HCT116 (cell line): ENCODE data around the gene APOB. TPM values are rescaled to one million over a fixed set of nuclear protein-coding genes. Genes with fewer than 3 reads are reported as not detected.

ENCODE experiments used
- ATAC-seq: fragments of 200-7000 bp; cut with Tn5 transposase; 2 replicates; pipeline ENCODE4 v1.9.1; 2020; ENCODE audit warnings: mild to moderate bottlenecking, moderate library complexity
- BruUV-seq: library from RNA; stranded (reverse); fragments of 400-500 nt; replicated peaks from 2 replicates; lab custom pipeline; 2021; lab: Mats Ljungman, UMichigan
- CTCF ChIA-PET: fragments of 300-600 bp; sonication (Branson Sonifier 250); formaldehyde crosslinking; loops from one replicate; lab custom pipeline; 2021; ENCODE audit warnings: antibody characterized with exemption; lab: Charles Lee
- POLR2A ChIA-PET: fragments of 300-600, 350-600 bp; sonication (Branson Sonifier 250); formaldehyde crosslinking; loops from one replicate; lab custom pipeline; 2021; ENCODE audit warnings: antibody characterized with exemption; lab: Charles Lee
- RAD21 ChIA-PET, 2 experiments: fragments of 300-600 bp; sonication (Branson Sonifier 250); formaldehyde crosslinking; loops; one replicate each; lab custom pipeline; 2023; ENCODE audit warnings: low total read pairs in 2 of 2; ENCODE audit not compliant: uncharacterized antibody in 2 of 2, unreplicated experiment in 2 of 2, low non-redundant PET in 1 of 2; lab: Charles Lee
- DNase-seq: peaks from one replicate; pipeline ENCODE4 v3.0.0-alpha.2; 2010; ENCODE audit warnings: low read depth, low spot score
- H2AFZ ChIP-seq: fragments of 200-600 bp; shearing (Covaris generic), sonication (generic); 2 replicates; pipeline ENCODE4 v1.6.1; 2017; ENCODE audit warnings: low read depth, mixed run types, mixed read lengths, antibody characterized with exemption, low read length; ENCODE audit not compliant: poor library complexity, severe bottlenecking
- H3K27ac ChIP-seq: 2 replicates; pipeline ENCODE4 v1.5.1; 2012; ENCODE audit warnings: low read depth, low read length
- H3K27me3 ChIP-seq: fragments of 200-600 bp; sonication (generic); 2 replicates; pipeline ENCODE4 v1.6.1; 2016; ENCODE audit warnings: mixed run types, low read length, mixed read lengths; ENCODE audit not compliant: insufficient read depth
- H3K36me3 ChIP-seq, 2 experiments: fragments of 200-500 bp in 1 of 2; fragments of 200-600 bp in 1 of 2; sonication (Bioruptor generic) in 1 of 2; sonication (generic) in 1 of 2; 2 replicates each; pipeline versions ENCODE4 v1.5.1 to v1.6.1; 2014 to 2016; ENCODE audit warnings: low read length in 2 of 2, inconsistent platforms in 1 of 2, mixed read lengths in 1 of 2, mixed run types in 1 of 2; ENCODE audit not compliant: insufficient read depth in 2 of 2, control insufficient read depth in 1 of 2
- H3K4me1 ChIP-seq, 2 experiments: fragments of 200-600 bp in 1 of 2; sonication (generic) in 1 of 2; 2 replicates each; pipeline versions ENCODE4 v1.5.1 to v1.6.1; 2012 to 2017; ENCODE audit warnings: low read length in 2 of 2, inconsistent platforms in 1 of 2, mild to moderate bottlenecking in 1 of 2, mixed read lengths in 1 of 2, mixed run types in 1 of 2, moderate library complexity in 1 of 2; ENCODE audit not compliant: insufficient read depth in 2 of 2, control insufficient read depth in 1 of 2
- H3K4me2 ChIP-seq: fragments of 200-600 bp; sonication (generic); 2 replicates; pipeline ENCODE4 v1.6.1; 2017; ENCODE audit warnings: mixed run types, low read length, mixed read lengths
- H3K4me3 ChIP-seq, 2 experiments: fragments of 200-600 bp in 1 of 2; sonication (generic) in 1 of 2; replicated peaks in 1 of 2; 2 replicates each; pipeline ENCODE4 v1.5.1; 2011 to 2016; ENCODE audit warnings: low read length in 2 of 2, control low read depth in 1 of 2, low read depth in 1 of 2, mild to moderate bottlenecking in 1 of 2, mixed read lengths in 1 of 2, mixed run types in 1 of 2
- H3K79me2 ChIP-seq: fragments of 200-600 bp; sonication (generic); 2 replicates; pipeline ENCODE4 v1.6.1; 2017; ENCODE audit warnings: mild to moderate bottlenecking, mixed run types, low read length, moderate library complexity, mixed read lengths; ENCODE audit not compliant: insufficient read depth
- H3K9ac ChIP-seq: fragments of 200-600 bp; sonication (generic); 2 replicates; pipeline ENCODE4 v1.6.1; 2016; ENCODE audit warnings: low read length, mixed read lengths
- H3K9me2 ChIP-seq: fragments of 200-600 bp; sonication (generic), shearing (Covaris generic); 2 replicates; pipeline ENCODE4 v1.6.1; 2017; ENCODE audit warnings: mixed run types, mild to moderate bottlenecking, moderate library complexity; ENCODE audit not compliant: insufficient read depth
- H3K9me3 ChIP-seq, 2 experiments: fragments of 200-500 bp in 1 of 2; fragments of 200-600 bp in 1 of 2; sonication (Bioruptor generic) in 1 of 2; sonication (generic) in 1 of 2; 2 replicates each; pipeline ENCODE4 v1.6.1; 2014 to 2017; ENCODE audit warnings: low read length in 2 of 2, mixed read lengths in 2 of 2, inconsistent platforms in 1 of 2, low read depth in 1 of 2, mild to moderate bottlenecking in 1 of 2, mixed run types in 1 of 2, moderate library complexity in 1 of 2; ENCODE audit not compliant: control insufficient read depth in 1 of 2, insufficient read depth in 1 of 2
- H4K20me1 ChIP-seq: fragments of 200-600 bp; sonication (generic), shearing (Covaris generic); 2 replicates; pipeline ENCODE4 v1.6.1; 2017; ENCODE audit warnings: mixed run types, mild to moderate bottlenecking, moderate library complexity; ENCODE audit not compliant: insufficient read depth
- EZH2 ChIP-seq: fragments of 200-600 bp; sonication (generic); IDR thresholded peaks from 2 replicates; pipeline ENCODE4 v1.6.1; 2017; ENCODE audit warnings: antibody characterized with exemption, mixed run types
- EZH2phosphoT487 ChIP-seq: fragments of 200-600 bp; IDR thresholded peaks from 2 replicates; pipeline ENCODE4 v1.6.1; 2018; ENCODE audit warnings: antibody characterized with exemption, borderline replicate concordance
- FOSL1 ChIP-seq: IDR thresholded peaks from 2 replicates; pipeline ENCODE4 v1.6.1; 2012; ENCODE audit warnings: low read depth
- POLR2A ChIP-seq: IDR thresholded peaks from 2 replicates; pipeline ENCODE4 v1.7.0; 2011; ENCODE audit warnings: borderline replicate concordance; ENCODE audit not compliant: insufficient read depth, insufficient read length; ENCODE audit errors: extremely low read depth
- POLR2AphosphoS5 ChIP-seq: IDR thresholded peaks from 2 replicates; pipeline ENCODE4 v1.6.1; 2011; ENCODE audit warnings: mild to moderate bottlenecking, low read depth, low read length, moderate library complexity
- RAD21 ChIP-seq: IDR thresholded peaks from 2 replicates; pipeline ENCODE4 v1.6.1; 2012; ENCODE audit warnings: low read depth, mild to moderate bottlenecking
- SP1 ChIP-seq: IDR thresholded peaks from 2 replicates; pipeline ENCODE4 v1.6.1; 2012; ENCODE audit warnings: low read depth
- SRF ChIP-seq: IDR thresholded peaks from 2 replicates; pipeline ENCODE4 v1.6.1; 2012; ENCODE audit warnings: low read depth
- TCF7L2 ChIP-seq: IDR thresholded peaks from 2 replicates; pipeline ENCODE4 v1.7.0; 2011; ENCODE audit warnings: borderline replicate concordance, inconsistent platforms; ENCODE audit not compliant: insufficient read depth, insufficient read length; ENCODE audit errors: extremely low read depth
- ZNF274 ChIP-seq: fragments of 200-500 bp; sonication (Bioruptor generic); IDR thresholded peaks from 2 replicates; pipeline ENCODE4 v1.6.1; 2014; ENCODE audit warnings: mild to moderate bottlenecking, low read depth, low read length, inconsistent platforms
- intact Hi-C: fragments of 100-400 bp; cut with micrococcal nuclease; formaldehyde crosslinking; loops from 2 replicates; pipeline ENCODE4 v1.10.0; 2022
- total RNA-seq: library from RNA; stranded (reverse); gene quantifications from one replicate; pipeline ENCODE4 v1.2.1, GENCODE V29; 2021; ENCODE audit not compliant: unreplicated experiment
- TF ChIP-seq, protein P1 (sequence below), 3 experiments: fragments of 200-600 bp in 1 of 3; sonication (generic) in 1 of 3; IDR thresholded peaks in 2 of 3; conservative IDR thresholded peaks in 1 of 3; 2 replicates each; pipeline ENCODE4 v1.5.1; 2012 to 2017; ENCODE audit warnings: low read depth in 2 of 3, low read length in 2 of 3, antibody characterized with exemption in 1 of 3, borderline replicate concordance in 1 of 3, control low read depth in 1 of 3, mild to moderate bottlenecking in 1 of 3, mixed read lengths in 1 of 3, mixed run types in 1 of 3, moderate library complexity in 1 of 3; ENCODE audit not compliant: insufficient read depth in 1 of 3
- TF ChIP-seq, protein P2 (sequence below): IDR thresholded peaks from 2 replicates; pipeline ENCODE4 v1.6.1; 2012

Gene APOB
- total RNA-seq, 1 experiment from 2014 or later = 1.6 TPM

DNA sequence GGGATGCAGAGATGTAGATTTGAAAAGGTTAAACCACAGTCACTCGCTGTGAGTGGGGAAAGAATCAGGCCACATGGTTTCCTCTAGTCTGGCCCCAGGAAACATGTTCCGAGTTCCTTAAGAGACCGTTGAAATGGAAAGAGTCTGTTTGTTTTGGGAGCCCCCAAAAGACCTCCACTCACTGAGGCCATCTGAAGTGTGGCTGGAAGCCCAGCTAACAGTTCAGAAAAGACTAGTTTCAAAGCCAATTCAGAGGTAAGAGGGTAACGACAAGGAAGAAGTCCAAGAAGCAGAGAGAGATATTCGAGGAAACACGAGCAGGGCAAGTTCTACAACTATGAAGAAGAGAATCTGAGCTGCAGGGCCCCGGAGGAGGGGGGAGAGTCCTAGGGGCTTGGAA is 61.0 kb downstream of the APOB start:
- H3K4me1 ChIP-seq = no peaks in the 10 kb centered on the region
- TF ChIP-seq EZH2phosphoT487 = no peak
- no peak for TF ChIP-seq POLR2A
- no peak for TF ChIP-seq RAD21
- no peak for TF ChIP-seq EZH2
- no peak for TF ChIP-seq SRF
- no peak for TF ChIP-seq POLR2AphosphoS5
- TF ChIP-seq TCF7L2 = no peak
- TF ChIP-seq FOSL1 = no peak
- TF ChIP-seq SP1 = no peak
- TF ChIP-seq, protein P1, sequence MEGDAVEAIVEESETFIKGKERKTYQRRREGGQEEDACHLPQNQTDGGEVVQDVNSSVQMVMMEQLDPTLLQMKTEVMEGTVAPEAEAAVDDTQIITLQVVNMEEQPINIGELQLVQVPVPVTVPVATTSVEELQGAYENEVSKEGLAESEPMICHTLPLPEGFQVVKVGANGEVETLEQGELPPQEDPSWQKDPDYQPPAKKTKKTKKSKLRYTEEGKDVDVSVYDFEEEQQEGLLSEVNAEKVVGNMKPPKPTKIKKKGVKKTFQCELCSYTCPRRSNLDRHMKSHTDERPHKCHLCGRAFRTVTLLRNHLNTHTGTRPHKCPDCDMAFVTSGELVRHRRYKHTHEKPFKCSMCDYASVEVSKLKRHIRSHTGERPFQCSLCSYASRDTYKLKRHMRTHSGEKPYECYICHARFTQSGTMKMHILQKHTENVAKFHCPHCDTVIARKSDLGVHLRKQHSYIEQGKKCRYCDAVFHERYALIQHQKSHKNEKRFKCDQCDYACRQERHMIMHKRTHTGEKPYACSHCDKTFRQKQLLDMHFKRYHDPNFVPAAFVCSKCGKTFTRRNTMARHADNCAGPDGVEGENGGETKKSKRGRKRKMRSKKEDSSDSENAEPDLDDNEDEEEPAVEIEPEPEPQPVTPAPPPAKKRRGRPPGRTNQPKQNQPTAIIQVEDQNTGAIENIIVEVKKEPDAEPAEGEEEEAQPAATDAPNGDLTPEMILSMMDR (IDR thresholded peaks at IDR 0.05 in 2 of 3, conservative IDR thresholded peaks at IDR 0.05 in 1 of 3; ENCODE audit: borderline replicate concordance in 1 of 3, insufficient read depth in 1 of 3, low read depth in 2 of 3, low read length in 2 of 3) = no peak
- TF ChIP-seq, protein P2, sequence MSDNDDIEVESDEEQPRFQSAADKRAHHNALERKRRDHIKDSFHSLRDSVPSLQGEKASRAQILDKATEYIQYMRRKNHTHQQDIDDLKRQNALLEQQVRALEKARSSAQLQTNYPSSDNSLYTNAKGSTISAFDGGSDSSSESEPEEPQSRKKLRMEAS = no peak
- no peak for TF ChIP-seq ZNF274
- ATAC-seq (no peak), DNase-seq (no peak)
- BruUV-seq = no TSS peak
- no peak overlapping the region for H2AFZ ChIP-seq
- no peak overlapping the region for H3K4me2 ChIP-seq
- H3K9me3 ChIP-seq = no peaks in the 10 kb centered on the region
- no peak overlapping the region for H3K9ac ChIP-seq
- no peaks in the 10 kb centered on the region for H3K9me2 ChIP-seq
- ChIA-PET CTCF (no interaction called here), POLR2A (no interaction called here), RAD21 (no interaction called here)
- no peaks in the 10 kb centered on the region for H3K36me3 ChIP-seq
- no peaks in the 10 kb centered on the region for H3K79me2 ChIP-seq
- no peak overlapping the region for H3K4me3 ChIP-seq
- no peak overlapping the region for H3K27ac ChIP-seq
- H4K20me1 ChIP-seq = no peaks in the 10 kb centered on the region
- H3K27me3 ChIP-seq = peaks cover 26% of the 10 kb centered on the region; the same call in 1 of the 2 replicates
- intact Hi-C loops = no loop called here
